Mesendoderm (in vitro differentiated cells): ENCODE results near the gene TCL1A.
A peak's percentile ranks its signal among the peaks of the same experiment; 100 is the strongest.

Source experiments
- DNase-seq: peaks from one replicate; pipeline ENCODE4 v3.0.0; 2013
- H2AK5ac ChIP-seq: 2 replicates; pipeline ENCODE4 v1.6.1; 2013; ENCODE audit warnings: low read length, inconsistent platforms
- H2BK120ac ChIP-seq: 2 replicates; pipeline ENCODE4 v1.6.1; 2013; ENCODE audit warnings: low read depth, mild to moderate bottlenecking, low read length, moderate library complexity, mixed read lengths
- H2BK15ac ChIP-seq: replicated peaks from 2 replicates; pipeline ENCODE4 v1.6.1; 2013; ENCODE audit warnings: low read depth, mild to moderate bottlenecking, moderate library complexity
- H2BK5ac ChIP-seq: 2 replicates; pipeline ENCODE4 v1.6.1; 2013; ENCODE audit warnings: low read length, inconsistent platforms
- H3K18ac ChIP-seq: 2 replicates; pipeline ENCODE4 v1.6.1; 2013; ENCODE audit warnings: mild to moderate bottlenecking, low read length, mixed read lengths
- H3K23ac ChIP-seq: one replicate; pipeline ENCODE4 v1.6.1; 2013; ENCODE audit warnings: low read length
- H3K27ac ChIP-seq: 2 replicates; pipeline ENCODE4 v1.5.1; 2013; ENCODE audit warnings: low read depth, mild to moderate bottlenecking, inconsistent platforms, low read length, moderate library complexity
- H3K27me3 ChIP-seq: 2 replicates; pipeline ENCODE4 v1.6.1; 2013; ENCODE audit warnings: low read length, control low read depth, mild to moderate bottlenecking, inconsistent platforms; ENCODE audit not compliant: insufficient read depth, poor library complexity
- H3K36me3 ChIP-seq: 2 replicates; pipeline ENCODE4 v1.6.1; 2013; ENCODE audit warnings: low read length, inconsistent platforms; ENCODE audit not compliant: control insufficient read depth, insufficient read depth
- H3K4ac ChIP-seq: one replicate; pipeline ENCODE4 v1.6.1; 2013; ENCODE audit warnings: low read depth, mild to moderate bottlenecking, low read length, moderate library complexity
- H3K4me1 ChIP-seq: 2 replicates; pipeline ENCODE4 v1.6.1; 2013; ENCODE audit warnings: low read depth, low read length, inconsistent platforms; ENCODE audit not compliant: control insufficient read depth
- H3K4me2 ChIP-seq: 2 replicates; pipeline ENCODE4 v1.6.1; 2013; ENCODE audit warnings: low read length
- H3K4me3 ChIP-seq: 2 replicates; pipeline ENCODE4 v1.5.1; 2013; ENCODE audit warnings: mild to moderate bottlenecking, low read length
- H3K56ac ChIP-seq: one replicate; pipeline ENCODE4 v1.6.1; 2013; ENCODE audit warnings: low read length
- H3K79me1 ChIP-seq: 2 replicates; pipeline ENCODE4 v1.6.1; 2013; ENCODE audit warnings: low read length, inconsistent platforms
- H3K79me2 ChIP-seq: 2 replicates; pipeline ENCODE4 v1.6.1; 2013; ENCODE audit warnings: mild to moderate bottlenecking, low read length; ENCODE audit not compliant: control insufficient read depth, insufficient read depth
- H3K9ac ChIP-seq: 2 replicates; pipeline ENCODE4 v1.6.1; 2013; ENCODE audit warnings: low read length, inconsistent platforms
- H4K5ac ChIP-seq: one replicate; pipeline ENCODE4 v1.6.1; 2013; ENCODE audit warnings: low read length
- H4K8ac ChIP-seq: one replicate; pipeline ENCODE4 v1.6.1; 2013; ENCODE audit warnings: low read depth, mild to moderate bottlenecking, control low read depth, low read length, moderate library complexity
- WGBS: extraction: QIAGEN DNeasy Blood & Tissue Kit; methylation state at CpG from one replicate; pipeline ENCODE4 v1.1.7; 2013; ENCODE audit warnings: low lambda C conversion rate, missing lambda C conversion rate; ENCODE audit not compliant: insufficient coverage; ENCODE audit errors: extremely low coverage; 5-methylcytosine and 5-hydroxymethylcytosine counted together

Gene TCL1A

GRCh38 chr14:95689441-95689840, 24.5 kb downstream of the TCL1A start:
- H3K56ac ChIP-seq, result no peak overlapping the region
- H4K5ac ChIP-seq, result no peak overlapping the region
- DNase-seq, result no peak
- no peak overlapping the region for H3K4me2 ChIP-seq
- H3K79me2 ChIP-seq, result no peaks in the 10 kb centered on the region
- no peak overlapping the region for H3K23ac ChIP-seq
- no peaks in the 10 kb centered on the region for H3K36me3 ChIP-seq
- H3K79me1 ChIP-seq, result no peaks in the 10 kb centered on the region
- H3K9ac ChIP-seq, result no peak overlapping the region
- no peak overlapping the region for H3K4ac ChIP-seq
- WGBS, result no CpG with 5 or more reads among the region's 5 CpGs
- H2BK5ac ChIP-seq, result no peak overlapping the region
- peaks cover 7% of the 10 kb centered on the region for H3K4me1 ChIP-seq
- H3K4me3 ChIP-seq, result no peak overlapping the region
- H4K8ac ChIP-seq, result no peak overlapping the region
- no peaks in the 10 kb centered on the region for H3K27me3 ChIP-seq
- no peak overlapping the region for H2AK5ac ChIP-seq
- H2BK120ac ChIP-seq, result no peak overlapping the region
- no peak overlapping the region for H2BK15ac ChIP-seq
- H3K18ac ChIP-seq, result no peak overlapping the region
- H3K27ac ChIP-seq, result no peak overlapping the region

- Histone ChIP-seq H3K4me3 (no peak overlapping the region), H2BK15ac (no peak overlapping the region), H2AK5ac (no peak overlapping the region), H4K5ac (no peak overlapping the region), H3K79me1 (no peaks in the 10 kb centered on the region), H3K56ac (no peak overlapping the region), H2BK120ac (no peak overlapping the region), H3K36me3 (no peaks in the 10 kb centered on the region), H3K9ac (no peak overlapping the region), H3K79me2 (no peaks in the 10 kb centered on the region), H3K23ac (no peak overlapping the region), H2BK5ac (no peak overlapping the region), H3K4me2 (no peak overlapping the region), H4K8ac (no peak overlapping the region), H3K4me1 (peaks cover 7% of the 10 kb centered on the region), H3K27me3 (no peaks in the 10 kb centered on the region), H3K18ac (no peak overlapping the region), H3K4ac (no peak overlapping the region), H3K27ac (no peak overlapping the region)
- no CpG with 5 or more reads among the region's 2 CpGs for WGBS
- peak; percentile 57 for DNase-seq
Observed at GRCh38 chr14:95686935-95687334, 27.0 kb downstream of the TCL1A start.

DNA sequence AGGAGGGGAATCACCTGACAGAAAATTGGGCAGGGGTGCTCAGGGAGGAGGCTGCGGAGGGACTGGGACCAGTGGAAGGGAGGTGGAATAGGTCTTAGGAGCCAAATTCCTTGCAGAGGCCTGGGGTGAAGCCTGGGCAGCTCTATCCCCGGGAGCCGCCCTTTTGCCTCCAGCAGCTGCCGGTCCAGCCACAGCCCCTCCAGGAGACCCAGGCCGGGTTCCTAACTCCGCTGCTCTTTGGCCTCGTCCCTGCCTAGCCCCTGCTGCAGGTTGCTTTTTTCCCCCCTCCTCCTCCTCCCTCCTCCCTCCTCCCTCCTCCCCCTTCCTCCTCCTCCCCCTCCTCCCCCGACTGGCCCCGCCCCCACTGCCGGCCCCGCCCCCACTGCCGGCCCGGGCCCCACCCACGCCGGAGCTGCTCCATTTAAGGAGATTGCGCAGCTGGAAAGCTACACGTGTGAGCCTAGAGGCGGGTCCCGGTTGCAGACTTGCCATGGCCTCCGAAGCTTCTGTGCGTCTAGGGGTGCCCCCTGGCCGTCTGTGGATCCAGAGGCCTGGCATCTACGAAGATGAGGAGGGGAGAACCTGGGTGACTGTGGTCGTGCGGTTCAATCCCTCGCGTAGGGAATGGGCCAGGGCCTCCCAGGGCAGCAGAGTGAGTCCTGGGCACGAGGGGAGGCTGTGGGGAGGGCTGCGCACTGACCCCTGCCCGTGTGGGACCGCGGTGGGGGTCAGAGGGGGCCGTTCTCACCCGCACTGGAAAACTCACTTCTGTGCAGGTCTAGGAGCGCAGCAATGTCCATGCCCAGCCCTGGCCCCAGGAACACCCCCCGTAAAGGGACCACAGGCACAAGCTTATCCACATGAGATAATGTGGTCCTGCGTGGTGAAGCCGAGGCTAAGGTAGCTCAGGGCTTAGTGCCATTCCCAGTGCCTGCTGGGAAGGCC, 27.7 kb downstream of the TCL1A start, which contains the start of gene TCL1B:
Gene TCL1B (plus strand): TSS at position 449 of the 945 bp plus-strand sequence. CDS start 42 bp downstream, at position 491.
- H3K4ac ChIP-seq, result peak within 1 kb of the TSS; percentile 49
- no peak within 1 kb of the TSS for H3K4me3 ChIP-seq
- no peaks in the 10 kb centered on the region for H3K79me2 ChIP-seq
- H4K5ac ChIP-seq, result no peak within 1 kb of the TSS
- peak within 1 kb of the TSS; percentile 53 for H3K56ac ChIP-seq
- H3K4me2 ChIP-seq, result no peak within 1 kb of the TSS
- H3K23ac ChIP-seq, result no peak within 1 kb of the TSS
- H3K18ac ChIP-seq, result no peak within 1 kb of the TSS
- no peak within 1 kb of the TSS for H4K8ac ChIP-seq
- no peak within 1 kb of the TSS for H2BK15ac ChIP-seq
- no peaks in the 10 kb centered on the region for H3K79me1 ChIP-seq
- no CpG with 5 or more reads among the region's 38 CpGs for WGBS
- H3K27ac ChIP-seq, result no peak within 1 kb of the TSS
- DNase-seq, result no peak
- H3K36me3 ChIP-seq, result no peaks in the 10 kb centered on the region
- H3K27me3 ChIP-seq, result no peaks in the 10 kb centered on the region
- no peak within 1 kb of the TSS for H2BK5ac ChIP-seq
- H2AK5ac ChIP-seq, result no peak within 1 kb of the TSS
- no peak within 1 kb of the TSS for H3K9ac ChIP-seq
- H3K4me1 ChIP-seq, result peaks cover 7% of the 10 kb centered on the region
- no peak within 1 kb of the TSS for H2BK120ac ChIP-seq

GRCh38 chr14:95683793-95684192, 30.1 kb downstream of the TCL1A start:
- Histone ChIP-seq H3K79me1 (no peaks in the 10 kb centered on the region), H3K36me3 (no peaks in the 10 kb centered on the region), H2BK15ac (no peak overlapping the region), H2BK5ac (no peak overlapping the region), H3K18ac (no peak overlapping the region), H3K4me1 (peaks cover 7% of the 10 kb centered on the region), H4K5ac (no peak overlapping the region), H4K8ac (no peak overlapping the region), H3K4me2 (no peak overlapping the region), H2AK5ac (no peak overlapping the region), H3K9ac (no peak overlapping the region), H3K27ac (no peak overlapping the region), H3K23ac (no peak overlapping the region), H3K56ac (no peak overlapping the region), H2BK120ac (no peak overlapping the region), H3K4ac (no peak overlapping the region), H3K4me3 (no peak overlapping the region), H3K79me2 (no peaks in the 10 kb centered on the region), H3K27me3 (no peaks in the 10 kb centered on the region)
- WGBS, result no CpG with 5 or more reads among the region's 4 CpGs
- DNase-seq, result peak; percentile 82

GRCh38 chr14:95681153-95681552, 32.8 kb downstream of the TCL1A start:
- H3K23ac ChIP-seq, result no peak overlapping the region
- no peak overlapping the region for H3K9ac ChIP-seq
- no peak overlapping the region for H3K56ac ChIP-seq
- H3K36me3 ChIP-seq, result no peaks in the 10 kb centered on the region
- H3K4me2 ChIP-seq, result no peak overlapping the region
- no peak overlapping the region for H2AK5ac ChIP-seq
- H2BK5ac ChIP-seq, result no peak overlapping the region
- H3K4me3 ChIP-seq, result no peak overlapping the region
- H4K5ac ChIP-seq, result no peak overlapping the region
- H4K8ac ChIP-seq, result no peak overlapping the region
- H3K79me1 ChIP-seq, result no peaks in the 10 kb centered on the region
- H3K18ac ChIP-seq, result no peak overlapping the region
- H3K79me2 ChIP-seq, result no peaks in the 10 kb centered on the region
- H3K27me3 ChIP-seq, result no peaks in the 10 kb centered on the region
- no peak overlapping the region for H3K4ac ChIP-seq
- H2BK120ac ChIP-seq, result no peak overlapping the region
- peaks cover 2% of the 10 kb centered on the region for H3K4me1 ChIP-seq
- no peak overlapping the region for H3K27ac ChIP-seq
- no peak overlapping the region for H2BK15ac ChIP-seq
- WGBS, result no CpG with 5 or more reads among the region's 2 CpGs
- DNase-seq, result no peak
